HG03469 (cell line): ENCODE results near the gene LENG9.
"Not testable (repeated sequence)": the region's sequence is repeated elsewhere in the genome, so short reads cannot be mapped to it uniquely, and the experiment has no call there.

ENCODE experiments used
- ATAC-seq: cut with Tn5 transposase; IDR thresholded peaks from one replicate; pipeline ENCODE4 v1.9.1; 2021; ENCODE audit warnings: mild to moderate bottlenecking, moderate library complexity, moderate number of reproducible peaks; ENCODE audit not compliant: unreplicated experiment

The LENG9 gene

DNA sequence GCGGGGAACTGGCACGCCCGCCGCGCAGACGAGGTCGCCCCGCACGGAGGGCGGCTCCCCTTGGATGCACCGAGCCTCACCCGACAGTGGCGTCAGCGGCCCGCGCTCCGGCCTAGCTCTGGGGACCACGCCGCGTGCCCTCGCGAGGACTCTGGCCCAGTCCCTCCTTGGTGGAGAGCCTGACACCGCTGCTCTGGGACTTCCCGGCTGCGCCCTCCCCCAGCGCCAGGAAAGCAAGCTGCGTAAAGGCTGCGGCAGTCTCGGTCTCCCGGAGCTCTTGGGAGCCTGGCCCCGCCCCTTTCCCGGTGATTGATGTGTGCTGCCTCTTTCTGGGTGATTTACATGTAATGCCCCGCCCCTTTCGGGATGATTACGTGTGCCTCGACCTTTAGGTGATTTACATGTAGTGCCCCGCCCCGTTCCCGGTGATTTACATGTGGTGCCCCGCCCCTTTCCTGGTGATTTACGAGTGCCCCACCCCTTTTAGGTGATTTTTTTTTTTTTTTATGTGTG is at the start of gene LENG9:
TSS of gene LENG9 (minus strand) at position 248 of the 513 bp plus-strand sequence. CDS start 252 bp downstream, outside the sequence.
- peak; percentile 26 for ATAC-seq

DNA sequence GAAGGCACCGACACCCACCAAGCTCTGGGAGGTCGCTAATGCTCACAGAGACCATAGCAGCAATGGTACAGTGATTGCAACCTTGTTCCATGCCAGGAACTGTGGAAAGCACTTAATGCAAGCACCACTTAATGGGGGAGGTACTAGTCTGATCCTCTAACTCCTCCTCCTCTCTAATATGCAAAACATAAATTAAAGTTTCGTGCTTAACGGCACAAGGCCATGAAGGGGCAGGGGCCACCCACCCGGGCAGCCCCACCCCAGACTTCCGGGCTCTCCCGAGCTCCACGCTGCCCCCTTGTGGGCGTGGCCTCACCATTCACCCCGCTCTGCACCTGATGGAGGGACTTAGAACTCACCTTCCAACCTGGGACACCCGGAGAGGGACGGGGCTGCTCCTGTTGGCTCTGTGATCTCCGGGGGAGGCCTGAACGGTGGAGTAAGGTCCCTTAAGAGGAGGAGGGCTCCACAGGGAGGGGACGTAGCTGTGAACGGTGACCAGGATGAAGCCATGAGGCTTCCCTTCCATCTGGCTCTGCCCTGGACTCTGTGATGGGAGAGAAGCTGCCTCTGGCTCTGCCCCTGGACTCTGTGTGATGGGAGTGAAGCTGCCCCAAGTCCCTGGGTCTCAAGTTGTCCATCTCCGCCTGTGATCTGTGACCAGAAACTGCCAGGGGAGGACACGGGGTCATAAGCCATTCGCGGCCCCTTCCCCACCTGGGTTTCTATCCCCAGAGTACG is 45.8 kb upstream of the LENG9 start:
- ATAC-seq: not testable (repeated sequence)

DNA sequence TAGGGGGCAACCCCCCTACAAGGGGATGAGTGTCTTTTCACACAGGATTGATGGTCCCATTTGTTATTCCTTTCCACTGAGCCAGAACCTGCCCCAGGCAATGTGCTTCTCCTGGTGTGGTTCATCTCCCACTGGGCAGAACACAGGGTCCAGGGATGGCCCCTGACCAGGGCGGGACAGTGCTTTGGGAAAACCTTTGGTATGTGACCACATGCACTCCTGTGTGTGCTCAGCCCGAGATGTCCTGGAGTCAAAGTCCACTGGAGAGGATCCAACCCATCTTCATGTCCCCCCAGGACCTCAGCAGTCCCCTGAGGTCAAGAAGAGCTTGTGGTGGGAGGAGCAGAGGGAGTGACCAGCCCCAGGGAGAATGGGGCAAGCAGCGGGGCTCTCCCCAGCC is 44.9 kb upstream of the LENG9 start:
- not testable (repeated sequence) for ATAC-seq

DNA sequence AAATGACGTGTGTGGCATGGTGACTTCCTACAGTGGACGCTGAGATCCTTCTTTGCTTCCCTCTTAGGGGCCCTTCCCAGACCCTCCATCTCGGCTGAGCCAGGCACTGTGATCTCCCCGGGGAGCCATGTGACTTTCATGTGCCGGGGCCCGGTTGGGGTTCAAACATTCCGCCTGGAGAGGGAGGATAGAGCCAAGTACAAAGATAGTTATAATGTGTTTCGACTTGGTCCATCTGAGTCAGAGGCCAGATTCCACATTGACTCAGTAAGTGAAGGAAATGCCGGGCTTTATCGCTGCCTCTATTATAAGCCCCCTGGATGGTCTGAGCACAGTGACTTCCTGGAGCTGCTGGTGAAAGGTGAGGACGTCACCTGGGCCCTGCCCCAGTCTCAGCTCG is 44.2 kb upstream of the LENG9 start:
- ATAC-seq: no peak

DNA sequence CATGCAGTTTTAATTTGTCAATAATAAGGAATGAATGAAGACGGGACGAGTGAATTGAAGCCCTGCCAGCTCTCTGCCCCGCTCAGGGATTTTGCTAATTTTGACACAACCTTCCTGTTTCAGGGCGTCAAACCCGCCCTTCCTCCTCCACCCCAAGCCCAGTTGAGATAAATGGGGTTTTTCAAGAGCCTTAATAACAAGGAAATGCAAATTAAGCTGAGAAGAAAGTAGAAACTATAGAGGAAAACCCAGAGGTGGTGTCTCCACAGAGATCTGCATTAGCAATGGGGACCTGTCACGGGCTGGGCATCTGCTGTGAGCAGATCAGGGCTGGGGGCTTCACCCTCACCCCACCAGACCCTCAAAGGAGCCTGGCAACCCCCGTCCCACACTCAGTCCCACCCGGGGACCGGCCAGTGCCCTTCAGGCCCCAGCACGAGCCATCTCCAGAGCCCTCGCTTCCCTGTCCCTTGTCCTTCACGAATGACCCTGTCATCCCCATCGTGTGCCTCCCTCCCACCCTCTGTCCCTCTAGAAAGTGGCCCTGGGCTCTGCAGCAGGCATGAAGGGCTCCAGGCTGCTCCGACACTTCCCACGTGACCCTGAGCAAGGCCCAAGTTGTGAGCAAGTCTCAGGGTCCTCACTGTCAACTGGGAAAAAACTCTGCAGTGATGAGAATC is 43.6 kb upstream of the LENG9 start:
- ATAC-seq: not testable (repeated sequence)

DNA sequence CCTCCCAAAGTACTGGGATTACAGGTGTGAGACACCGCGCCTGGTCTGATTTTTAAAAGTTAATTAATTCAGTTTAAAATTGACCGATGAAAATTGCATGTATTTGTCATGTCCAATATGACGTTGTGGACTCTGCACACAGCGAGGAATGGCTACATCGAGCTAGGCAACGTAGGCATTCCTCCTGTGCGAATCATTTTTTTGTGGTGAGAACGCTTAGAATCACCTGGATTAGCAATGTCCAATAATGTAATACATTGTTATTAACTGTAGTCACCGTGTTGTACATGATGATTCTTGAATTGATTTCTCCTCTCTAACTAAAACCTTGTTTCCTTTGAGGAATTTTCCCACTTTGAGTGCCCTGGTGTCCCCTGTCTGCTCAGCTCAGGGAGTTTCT is 42.5 kb upstream of the LENG9 start:
- ATAC-seq: no peak

DNA sequence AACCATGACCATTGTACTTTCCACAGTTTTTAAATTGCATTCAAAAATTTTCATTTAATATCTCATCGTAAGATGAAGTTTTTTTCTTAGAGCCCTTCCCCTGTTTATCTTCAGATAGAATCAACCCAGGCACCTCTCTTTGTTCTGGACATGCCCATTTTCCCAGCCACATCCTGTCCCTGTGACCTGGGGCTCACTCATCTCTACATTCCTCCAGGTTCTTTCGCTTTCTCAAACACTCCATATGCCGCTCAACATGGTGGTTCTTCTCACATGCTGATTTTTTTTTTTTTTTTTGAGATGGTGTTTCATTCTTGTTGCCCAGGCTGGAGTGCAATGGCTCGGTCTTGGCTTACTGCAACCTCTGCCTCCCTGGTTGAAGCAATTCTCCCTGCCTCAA is 42.0 kb upstream of the LENG9 start:
- ATAC-seq: not testable (repeated sequence)

DNA sequence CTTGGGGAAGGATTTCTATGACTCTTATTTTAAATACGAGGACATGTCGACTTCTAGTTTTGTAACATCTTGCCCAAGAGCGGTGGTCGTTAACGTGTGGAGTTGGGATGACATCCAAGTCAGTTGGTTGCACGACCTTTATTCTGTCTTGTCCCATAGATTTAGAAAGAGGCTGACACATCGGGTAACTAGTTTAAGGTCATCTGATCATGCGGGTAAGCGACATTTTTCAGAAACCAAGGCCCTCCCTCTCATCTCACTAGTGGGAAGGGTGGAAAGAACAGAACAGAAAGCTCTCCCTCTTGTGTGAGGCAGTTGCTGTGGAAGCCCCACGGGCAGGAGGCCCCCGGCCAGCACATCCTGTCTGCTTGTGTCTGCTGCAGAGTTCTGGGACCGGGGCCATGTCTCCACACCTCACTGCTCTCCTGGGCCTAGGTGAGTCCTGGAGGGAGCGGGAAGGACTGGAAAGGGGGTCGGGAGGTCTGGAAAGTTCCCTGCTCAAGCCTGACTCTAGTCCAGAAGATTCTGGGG is 39.0 kb upstream of the LENG9 start, which contains the start of gene LAIR2:
TSS of gene LAIR2 (plus strand) at position 314 of the 531 bp plus-strand sequence. CDS start at position 402, 88 bp downstream.
- ATAC-seq: no peak

DNA sequence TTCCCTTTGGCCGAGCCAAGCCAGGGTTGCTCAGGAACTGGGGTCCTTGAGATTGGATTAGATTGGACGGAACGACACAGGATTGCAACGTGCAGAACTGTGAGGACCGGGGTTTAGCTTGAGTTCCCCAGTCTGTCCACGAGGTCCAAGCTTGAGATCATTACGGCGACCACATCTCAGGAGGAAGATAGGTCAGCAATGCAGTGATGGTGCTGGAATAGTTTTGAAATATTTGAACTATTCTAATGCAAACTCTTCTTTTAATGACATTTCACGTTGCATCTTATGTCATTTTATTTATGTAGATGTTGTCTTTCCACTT is 34.8 kb upstream of the LENG9 start:
- ATAC-seq: not testable (repeated sequence)

DNA sequence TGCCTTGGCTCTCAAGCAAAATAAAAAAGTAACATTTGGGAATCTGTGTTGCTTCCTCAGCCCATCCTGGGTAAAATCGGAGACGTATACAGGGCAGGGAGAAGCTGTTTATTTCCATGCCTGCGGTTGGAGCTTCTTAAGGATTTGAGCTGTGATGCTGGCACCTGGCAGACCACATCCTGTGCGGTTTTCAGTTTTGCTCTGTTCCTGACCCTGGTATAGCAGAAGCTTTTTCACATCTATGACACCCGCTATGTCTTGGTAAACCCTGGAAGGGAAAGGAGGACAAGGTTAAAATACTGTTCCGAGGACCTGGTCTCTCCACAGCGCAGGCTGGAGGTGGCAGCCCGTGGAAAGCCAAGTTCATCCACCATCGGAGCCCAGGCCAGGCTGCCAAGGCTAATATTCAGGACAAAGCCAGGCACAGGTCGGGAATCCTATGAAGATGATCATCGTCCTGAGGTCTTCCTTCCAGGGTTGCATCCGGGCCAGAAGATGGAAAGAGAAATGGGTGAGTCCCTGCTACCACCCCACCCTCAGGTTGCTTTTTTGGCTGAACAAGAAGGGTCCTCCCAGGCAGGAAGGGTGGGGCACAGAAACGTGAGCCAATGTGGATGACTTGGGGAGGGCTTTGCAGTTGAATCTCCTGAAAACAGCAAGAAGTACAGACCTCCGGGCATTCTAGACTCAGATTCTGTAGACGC is 34.3 kb upstream of the LENG9 start:
- not testable (repeated sequence) for ATAC-seq

DNA sequence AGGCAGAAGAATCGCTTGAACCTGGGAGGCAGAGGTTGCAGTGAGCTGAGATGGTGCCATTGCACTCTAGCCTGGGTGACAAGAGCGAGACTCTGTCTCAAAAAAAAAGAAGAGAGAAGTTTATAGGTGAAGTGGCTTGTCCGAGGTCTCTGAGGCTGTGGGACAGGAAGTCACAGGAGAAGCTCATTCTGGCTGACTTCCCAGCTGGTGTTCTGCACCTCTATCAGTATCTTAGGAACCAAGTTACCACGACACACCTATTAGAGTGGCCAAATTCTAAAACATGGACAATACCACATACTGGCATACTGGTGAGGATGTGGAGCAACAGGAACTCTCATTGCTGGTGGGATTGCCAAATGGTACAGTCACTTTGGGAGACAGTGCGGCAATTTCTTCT is 31.7 kb upstream of the LENG9 start:
- ATAC-seq: not testable (repeated sequence)

DNA sequence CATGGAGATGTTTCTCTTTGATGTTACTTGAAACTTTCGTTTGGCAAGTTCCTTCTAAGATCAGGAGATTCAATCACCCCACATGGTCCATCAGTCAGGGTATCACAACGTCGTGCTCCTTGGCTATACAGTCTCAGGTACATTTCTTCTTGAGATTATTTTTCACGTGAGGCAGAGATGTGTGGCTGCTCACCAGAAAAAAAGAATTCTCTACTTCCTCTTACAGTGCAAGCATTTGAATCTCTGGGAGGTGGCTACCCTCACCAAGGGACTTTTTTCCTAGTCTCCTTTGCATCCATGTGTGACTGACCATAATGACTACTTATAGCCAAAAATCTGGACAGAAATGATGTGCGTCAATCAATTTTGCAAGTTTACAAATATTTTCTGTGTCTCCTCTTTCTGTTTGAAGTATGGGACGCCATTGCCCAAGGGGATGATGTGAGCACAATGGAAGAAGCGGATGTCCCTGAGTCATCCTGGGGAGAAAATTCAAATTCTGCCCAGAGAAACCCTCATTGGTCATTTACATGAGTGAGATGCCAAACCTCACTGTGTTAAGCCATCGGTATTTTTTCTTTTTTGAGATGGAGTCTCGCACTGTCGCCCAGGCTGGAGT is 30.5 kb upstream of the LENG9 start:
- ATAC-seq: no peak

DNA sequence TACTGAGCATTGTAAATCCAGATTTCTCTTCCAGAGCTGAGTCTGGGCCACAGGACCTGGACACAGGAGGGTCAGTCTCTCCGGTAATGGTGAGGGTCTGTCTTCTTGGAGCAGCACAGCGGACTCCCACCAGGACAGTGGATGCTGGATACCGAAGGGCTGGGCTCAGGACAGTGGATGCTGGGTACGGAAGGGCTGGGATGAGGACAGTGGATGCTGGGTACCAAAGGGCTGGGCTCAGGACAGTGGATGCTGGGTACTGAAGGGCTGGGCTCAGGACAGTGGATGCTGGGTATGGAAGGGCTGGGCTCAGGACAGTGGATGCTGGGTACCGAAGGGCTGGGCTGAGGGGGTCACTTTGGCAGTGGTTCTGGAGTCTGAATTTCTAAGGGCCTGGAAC is 29.5 kb upstream of the LENG9 start:
- not testable (repeated sequence) for ATAC-seq

DNA sequence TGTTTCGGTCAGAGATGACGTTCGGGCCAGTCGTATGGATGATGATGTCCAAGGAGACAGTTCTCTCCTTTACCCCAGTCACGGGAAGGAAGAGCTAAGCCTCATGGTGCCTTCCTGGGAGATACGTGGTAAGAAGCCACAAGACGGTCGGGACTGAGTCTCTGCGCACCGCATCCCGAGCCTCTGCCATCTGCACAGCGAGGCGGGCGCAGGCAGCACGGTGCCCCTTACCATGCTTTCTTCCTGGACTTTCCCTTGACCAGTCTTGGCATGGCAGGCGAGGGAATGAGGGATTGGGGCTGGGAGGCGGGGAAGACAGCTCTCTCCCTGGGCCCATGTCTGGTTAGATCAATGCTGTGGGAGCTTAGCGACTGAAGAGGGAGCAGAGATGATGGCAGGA is 29.0 kb upstream of the LENG9 start:
- no peak for ATAC-seq

DNA sequence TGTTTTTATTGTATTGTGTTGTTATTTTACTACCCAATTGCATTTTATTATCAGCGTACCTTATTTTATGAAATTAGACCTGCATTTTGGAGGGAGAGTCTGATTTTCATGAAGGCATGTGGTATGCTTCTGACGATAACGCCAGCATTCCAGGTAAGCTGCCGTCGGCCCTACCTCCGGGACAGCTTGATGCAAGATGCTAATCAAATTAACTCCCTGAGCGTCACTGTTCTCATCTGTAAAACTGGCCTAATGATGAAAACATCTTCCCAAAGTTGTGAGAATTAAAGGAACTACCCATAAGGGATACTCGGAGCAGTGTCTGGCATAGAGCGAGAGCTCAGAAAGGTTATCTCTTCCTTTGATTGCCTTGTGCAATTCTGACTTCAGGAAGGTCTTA is 26.2 kb upstream of the LENG9 start:
- ATAC-seq: no peak

DNA sequence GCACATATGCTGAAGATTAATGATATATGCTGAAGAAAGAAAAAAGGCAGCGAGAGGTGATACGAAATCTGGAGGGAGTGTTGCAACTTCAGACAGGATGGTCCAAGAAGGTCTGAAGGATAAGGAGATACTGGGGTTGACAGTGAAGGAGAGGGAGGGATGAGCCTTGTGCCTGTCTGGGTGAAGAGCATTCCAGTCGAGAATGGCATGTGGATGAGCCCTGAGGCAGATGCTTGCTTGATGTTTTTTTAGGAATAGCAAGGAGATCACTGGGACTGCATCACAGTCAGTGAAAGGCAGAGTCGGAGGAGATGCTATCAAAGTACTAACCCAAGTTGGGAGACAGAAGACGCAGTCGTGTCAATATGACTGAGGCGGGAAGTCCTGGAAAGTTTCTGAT is 25.8 kb upstream of the LENG9 start:
- no peak for ATAC-seq

DNA sequence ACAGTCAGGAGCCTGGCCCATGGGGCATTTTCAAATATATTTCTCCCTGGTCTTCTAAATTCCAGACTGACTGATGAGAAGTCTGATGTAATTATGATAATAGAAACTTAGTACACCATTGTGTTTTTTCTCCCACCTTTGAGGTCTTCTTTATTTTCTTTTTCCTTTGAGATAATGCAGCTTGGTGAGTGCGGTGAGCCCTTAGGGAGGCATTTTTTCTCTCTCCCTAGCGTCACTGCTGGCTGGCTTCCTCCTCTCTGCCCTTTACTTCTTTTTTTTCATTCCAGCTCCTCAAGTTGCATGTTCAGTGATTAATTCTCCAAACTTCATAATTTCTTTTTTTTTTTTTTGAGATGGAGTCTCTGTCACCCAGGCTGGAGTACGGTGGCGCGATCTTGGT is 22.3 kb upstream of the LENG9 start:
- ATAC-seq: no peak

DNA sequence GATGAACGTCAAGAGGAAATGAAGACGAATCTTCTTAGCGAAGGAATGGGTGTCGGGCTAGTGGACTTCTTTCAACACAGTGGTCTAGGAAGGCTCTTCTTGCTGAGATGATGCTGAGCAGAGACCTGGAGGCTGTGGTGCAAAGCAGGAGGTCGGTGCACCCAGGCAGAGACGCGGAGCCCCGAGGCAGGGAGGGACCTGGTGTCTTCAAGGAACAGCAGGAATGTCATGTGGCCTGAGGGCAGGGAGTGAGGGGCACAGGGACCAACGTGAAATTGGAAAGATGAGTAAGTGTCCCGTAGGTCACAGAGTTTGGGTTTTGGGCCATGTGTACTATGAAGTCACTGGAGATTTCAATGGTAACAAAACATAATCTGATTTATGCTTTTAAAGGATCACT is 20.9 kb upstream of the LENG9 start:
- ATAC-seq: no peak

DNA sequence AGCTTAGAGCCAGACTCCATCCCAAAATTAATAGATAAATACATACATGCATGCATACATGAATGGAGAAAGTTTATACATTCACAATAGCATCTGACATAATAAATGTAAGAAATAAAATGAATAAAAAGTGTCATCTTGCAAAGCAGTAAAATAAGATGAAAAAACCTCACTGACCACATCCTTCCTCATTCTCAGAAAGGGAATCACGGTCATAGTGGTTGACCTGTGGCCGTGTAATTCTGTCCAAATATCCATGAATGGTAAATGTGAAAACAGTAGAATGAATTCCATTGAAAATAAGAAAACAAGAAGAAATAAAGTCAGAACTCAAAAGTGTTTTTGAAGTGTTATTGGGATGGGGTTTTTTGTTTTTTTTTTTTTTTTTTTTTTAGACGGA is 19.3 kb upstream of the LENG9 start:
- no peak for ATAC-seq

DNA sequence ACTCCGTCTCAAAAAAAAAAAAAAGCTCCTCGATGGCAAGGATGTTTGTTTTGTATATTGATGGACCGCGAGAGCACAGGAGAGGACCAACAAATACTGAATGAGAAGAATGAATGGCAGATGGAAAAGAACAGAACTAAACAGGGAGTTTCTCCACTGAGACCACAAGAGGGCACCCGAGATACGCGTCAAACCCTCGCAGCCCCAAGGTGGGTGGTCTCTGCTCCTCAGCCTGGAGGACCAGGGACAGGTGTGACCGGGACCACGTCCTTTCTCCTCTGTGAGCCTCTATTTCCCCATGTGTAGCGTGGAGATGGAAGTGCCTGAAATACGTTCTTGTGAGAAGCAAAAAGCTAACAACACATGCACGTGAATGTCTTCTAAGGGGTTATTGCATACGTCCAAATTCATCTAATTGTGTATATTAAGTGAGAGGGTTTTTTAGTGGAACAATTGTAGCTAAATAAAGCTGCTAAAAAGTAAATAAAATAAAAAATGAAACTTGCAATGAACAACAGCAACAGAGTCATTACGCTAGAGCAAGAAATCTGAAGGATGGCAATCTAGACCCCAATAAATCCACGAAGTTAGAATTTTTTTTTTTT is 17.9 kb upstream of the LENG9 start:
- ATAC-seq: no peak

DNA sequence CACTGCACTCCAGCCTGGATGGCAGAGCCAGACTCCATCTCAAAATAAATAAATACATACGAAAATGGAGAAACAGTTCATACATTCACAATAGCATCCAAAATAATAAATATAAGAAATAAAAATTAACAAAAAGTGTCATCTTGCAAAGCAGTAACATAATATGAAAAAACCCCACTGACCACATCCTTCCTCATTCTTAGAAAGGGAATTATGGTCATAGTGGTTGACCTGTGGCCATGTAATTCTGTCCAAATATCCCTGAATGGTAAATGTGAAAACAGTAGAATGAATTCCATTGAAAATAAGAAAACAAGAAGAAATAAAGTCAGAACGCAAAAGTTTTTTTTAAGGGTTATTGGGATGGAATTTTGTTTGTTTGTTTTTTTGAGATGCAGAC is 16.5 kb upstream of the LENG9 start:
- ATAC-seq: no peak
